Measurements from ENCODE around the gene OR4X2. TPM values are rescaled to one million over a fixed set of nuclear protein-coding genes. Genes with fewer than 3 reads are reported as not detected.

The OR4X2 gene
- polyA plus RNA-seq, 1 donor from 2014 or later, result not detected

GRCh38 chr11:48263423-48263911 lies 18.6 kb downstream of the OR4X2 start, which contains the start of gene OR4X1:
TSS of gene OR4X1 (plus strand) at chr11:48263861. CDS start at chr11:48263861, 0 bp downstream.
- Histone ChIP-seq H3K4me3 (ENCODE audit: low read length) (no peak within 1 kb of the TSS), H3K27me3 (ENCODE audit: insufficient read depth, low read depth, low read length) (no peaks in the 10 kb centered on the region), H3K9ac (ENCODE audit: low read length) (no peak within 1 kb of the TSS), H3K4me2 (ENCODE audit: low read length) (no peak within 1 kb of the TSS), H3K79me2 (replicated peaks; ENCODE audit: insufficient read depth, low read length) (no peaks in the 10 kb centered on the region), H3K27ac (ENCODE audit: low read length) (no peak within 1 kb of the TSS), H3K9me3 (ENCODE audit: low read length) (no peaks in the 10 kb centered on the region), H3F3A (ENCODE audit: insufficient read depth, low read length, poor library complexity, severe bottlenecking) (no peaks in the 10 kb centered on the region), H3K9me2 (ENCODE audit: insufficient read depth, low read length) (no peaks in the 10 kb centered on the region), H4K20me1 (ENCODE audit: insufficient read depth) (no peaks in the 10 kb centered on the region), H3K36me3 (ENCODE audit: insufficient read depth, low read length) (no peaks in the 10 kb centered on the region), H2AFZ (ENCODE audit: low read depth, low read length) (no peak within 1 kb of the TSS)
- TF ChIP-seq POLR2AphosphoS5 (IDR thresholded peaks at IDR 0.05), result no peak

GRCh38 chr11:48270621-48271020 lies 25.7 kb downstream of the OR4X2 start:
- Histone ChIP-seq H3K79me2 (replicated peaks; ENCODE audit: insufficient read depth, low read length) (no peaks in the 10 kb centered on the region), H4K20me1 (ENCODE audit: insufficient read depth) (no peaks in the 10 kb centered on the region), H3K27ac (ENCODE audit: low read length) (no peak overlapping the region), H3F3A (ENCODE audit: insufficient read depth, low read length, poor library complexity, severe bottlenecking) (no peaks in the 10 kb centered on the region), H3K4me2 (ENCODE audit: low read length) (no peak overlapping the region), H3K27me3 (ENCODE audit: insufficient read depth, low read depth, low read length) (no peaks in the 10 kb centered on the region), H3K4me3 (ENCODE audit: low read length) (no peak overlapping the region), H3K36me3 (ENCODE audit: insufficient read depth, low read length) (no peaks in the 10 kb centered on the region), H3K9me3 (ENCODE audit: low read length) (no peaks in the 10 kb centered on the region), H3K9me2 (ENCODE audit: insufficient read depth, low read length) (no peaks in the 10 kb centered on the region), H2AFZ (ENCODE audit: low read depth, low read length) (no peak overlapping the region), H3K9ac (ENCODE audit: low read length) (no peak overlapping the region)
- TF ChIP-seq RAD21 (conservative IDR thresholded peaks at IDR 0.05), result no peak

- no peaks in the 10 kb centered on the region for H3K27me3 ChIP-seq (ENCODE audit: insufficient read depth, low read depth, low read length)
- H3K36me3 ChIP-seq (ENCODE audit: insufficient read depth, low read length), result no peaks in the 10 kb centered on the region
- no peak overlapping the region for H3K27ac ChIP-seq (ENCODE audit: low read length)
- no peak overlapping the region for H3K4me2 ChIP-seq (ENCODE audit: low read length)
- no peak overlapping the region for H3K9ac ChIP-seq (ENCODE audit: low read length)
- H3F3A ChIP-seq (ENCODE audit: insufficient read depth, low read length, poor library complexity, severe bottlenecking), result no peaks in the 10 kb centered on the region
- H3K4me3 ChIP-seq (ENCODE audit: low read length), result no peak overlapping the region
- H3K9me3 ChIP-seq (ENCODE audit: low read length), result no peaks in the 10 kb centered on the region
- no peaks in the 10 kb centered on the region for H3K79me2 ChIP-seq (replicated peaks; ENCODE audit: insufficient read depth, low read length)
- TF ChIP-seq POLR2AphosphoS5 (IDR thresholded peaks at IDR 0.05) (no peak), TAF1 (IDR thresholded peaks at IDR 0.05; ENCODE audit: low read depth) (no peak), EP300 (conservative IDR thresholded peaks at IDR 0.05; ENCODE audit: poor library complexity, severe bottlenecking) (no peak)
- no peak overlapping the region for H2AFZ ChIP-seq (ENCODE audit: low read depth, low read length)
- no peaks in the 10 kb centered on the region for H4K20me1 ChIP-seq (ENCODE audit: insufficient read depth)
- no peaks in the 10 kb centered on the region for H3K9me2 ChIP-seq (ENCODE audit: insufficient read depth, low read length)
These were observed 27.7 kb downstream of the OR4X2 start for GRCh38 chr11:48272606-48273005.

Other genes with a start within 250 kb of the OR4X2 start
- gene OR4B1, start 28.3 kb upstream of the OR4X2 start, polyA plus RNA-seq, result not detected in 2 replicates
- not detected in 2 replicates for gene OR4X1, start 18.8 kb downstream of the OR4X2 start, polyA plus RNA-seq
- not detected in 2 replicates for gene OR4S1, start 61.1 kb downstream of the OR4X2 start, polyA plus RNA-seq
- gene OR4C3, start 79.8 kb downstream of the OR4X2 start, polyA plus RNA-seq, result not detected in 2 replicates
- gene OR4C5, start 121.4 kb downstream of the OR4X2 start, polyA plus RNA-seq, result not detected in 2 replicates
- gene OR4A47, start 243.7 kb downstream of the OR4X2 start, polyA plus RNA-seq, result not detected in 2 replicates